BJ (cell line): ENCODE results near the gene BCL2L1. TPM values are rescaled to one million over a fixed set of nuclear protein-coding genes. Genes with fewer than 3 reads are reported as not detected.

Experiments used
- CTCF ChIA-PET: fragments of 350-600 bp; formaldehyde crosslinking; extraction: SDS; loops from one replicate; lab custom pipeline; 2021; ENCODE audit warnings: antibody characterized with exemption, inconsistent platforms; lab: Yijun Ruan, JAX
- POLR2A ChIA-PET: fragments of 300-600 bp; sonication (Branson Sonifier 250); formaldehyde crosslinking; extraction: SDS; loops from one replicate; lab custom pipeline; 2021; ENCODE audit warnings: antibody characterized with exemption; lab: Charles Lee
- DNase-seq: peaks from one replicate; pipeline ENCODE4 v3.0.0-alpha.2; 2011; ENCODE audit warnings: low read depth
- H3K27me3 ChIP-seq: 2 replicates; pipeline ENCODE4 v1.6.0; 2011; ENCODE audit warnings: low read length; ENCODE audit not compliant: control insufficient read depth, insufficient read depth
- H3K36me3 ChIP-seq: 2 replicates; pipeline ENCODE4 v1.5.1; 2011; ENCODE audit warnings: low read length; ENCODE audit not compliant: control insufficient read depth, insufficient read depth
- H3K4me3 ChIP-seq: 2 replicates; pipeline ENCODE4 v1.5.1; 2011; ENCODE audit warnings: low read depth, mild to moderate bottlenecking, control low read depth, low read length
- CTCF ChIP-seq: IDR thresholded peaks from 2 replicates; pipeline ENCODE4 v1.5.1; 2011; ENCODE audit warnings: low read depth, mild to moderate bottlenecking, control low read depth, inconsistent platforms, low read length, moderate library complexity; ENCODE audit not compliant: insufficient read depth
- polyA plus RNA-seq: library from polyadenylated mRNA; depleted of rRNA; stranded (reverse); fragments of >200 nt; gene quantifications from 2 replicates; pipeline ENCODE4 v1.2.3, GENCODE V29; 2011

Gene BCL2L1
- polyA plus RNA-seq, 1 experiment, result 90.7 TPM

GRCh38 chr20:31731321-31731717 is 8.7 kb upstream of the BCL2L1 start:
- ChIA-PET CTCF (interaction anchor here (1.4 to 1.9 kb wide), 2 partner anchors 70 to 121 kb away, joined by 3 to 4 read pairs; no protein-coding TSS in a partner anchor), POLR2A (no interaction called here)
- no peaks in the 10 kb centered on the region for H3K36me3 ChIP-seq
- H3K4me3 ChIP-seq, result no peak overlapping the region
- no peak for DNase-seq
- H3K27me3 ChIP-seq, result no peaks in the 10 kb centered on the region
- no peak for TF ChIP-seq CTCF

- CTCF ChIA-PET, result interaction anchor here (0.7 to 10.9 kb wide), 42 partner anchors 11 to 171 kb away, joined by 3 to 287 read pairs (median 5); partner anchors contain the start of genes FOXS1, ID1 and TPX2
- POLR2A ChIA-PET, result interaction anchor here (0.6 to 1.4 kb wide), 3 partner anchors 15 to 87 kb away, joined by 3 to 8 read pairs (median 4); partner anchors contain the start of gene TPX2
- Histone ChIP-seq H3K36me3 (no peaks in the 10 kb centered on the region), H3K4me3 (peak overlapping the region; percentile 84), H3K27me3 (no peaks in the 10 kb centered on the region)
- DNase-seq, result peak; percentile 77
- TF ChIP-seq CTCF, result peak; percentile 91
Measured at GRCh38 chr20:31723319-31724078, 831 bp upstream of the BCL2L1 start.

GRCh38 chr20:31723069-31723318 is 326 bp upstream of the BCL2L1 start:
- CTCF ChIA-PET, result interaction anchor here (0.7 to 10.9 kb wide), 27 partner anchors 9 to 124 kb away, joined by 3 to 287 read pairs (median 6); partner anchors contain the start of genes ID1 and TPX2
- POLR2A ChIA-PET, result no interaction called here
- H3K27me3 ChIP-seq, result no peaks in the 10 kb centered on the region
- TF ChIP-seq CTCF, result no peak
- no peaks in the 10 kb centered on the region; the same call in 1 of the 2 replicates for H3K36me3 ChIP-seq
- H3K4me3 ChIP-seq, result peak overlapping the region; percentile 84
- no peak for DNase-seq

- peak overlapping the region; percentile 84 for H3K4me3 ChIP-seq
- no peaks in the 10 kb centered on the region; the same call in 1 of the 2 replicates for H3K36me3 ChIP-seq
- CTCF ChIA-PET, result interaction anchor here (0.6 to 10.9 kb wide), 10 partner anchors 8 to 159 kb away, joined by 3 to 287 read pairs (median 4); no protein-coding TSS in a partner anchor
- POLR2A ChIA-PET, result interaction anchor here (0.6 to 0.7 kb wide), 2 partner anchors 8 to 149 kb away, joined by 3 to 7 read pairs; no protein-coding TSS in a partner anchor
- no peaks in the 10 kb centered on the region for H3K27me3 ChIP-seq
- no peak for DNase-seq
- TF ChIP-seq CTCF, result no peak
Measured at GRCh38 chr20:31721408-31722256, 1.0 kb downstream of the BCL2L1 start.
